Right lobe of liver (tissue), 6 donors: ENCODE measurements around the gene FOSL2. TPM values are rescaled to one million over a fixed set of nuclear protein-coding genes. Genes with fewer than 3 reads are reported as not detected.

Source experiments
- ATAC-seq, 4 donors: fragments of 200-7000 bp; cut with Tn5 transposase; one replicate each; pipeline ENCODE4 v1.9.1; 2020; ENCODE audit warnings: mild to moderate bottlenecking in 4 of 4, moderate library complexity in 4 of 4
- DNase-seq, 3 donors: peaks; one replicate each; pipeline ENCODE4 v3.0.0-alpha.2; 2020
- H3K27ac ChIP-seq, 3 donors: fragments of 200-600 bp; one replicate each; pipeline ENCODE4 v1.8.0; 2022
- H3K27me3 ChIP-seq, 2 donors: fragments of 200-600 bp; one replicate each; pipeline ENCODE4 v1.8.0; 2022
- H3K36me3 ChIP-seq, 4 donors: fragments of 200-600 bp; sonication (generic) in 1 of 4; one replicate each; pipeline versions ENCODE4 v1.5.1 to v1.8.0; 2017 to 2022; ENCODE audit warnings: control low read depth in 1 of 4
- H3K4me1 ChIP-seq, 4 donors: fragments of 200-600 bp; sonication (generic) in 1 of 4; one replicate each; pipeline versions ENCODE4 v1.5.1 to v1.8.0; 2017 to 2022; ENCODE audit warnings: control low read depth in 1 of 4
- H3K4me3 ChIP-seq, 3 donors: fragments of 200-600 bp; one replicate each; pipeline ENCODE4 v1.8.0; 2022
- H3K9me3 ChIP-seq, 4 donors: fragments of 200-600 bp; sonication (generic) in 1 of 4; one replicate each; pipeline versions ENCODE4 v1.5.1 to v1.8.0; 2017 to 2022; ENCODE audit warnings: control low read depth in 1 of 4
- POLR2A ChIP-seq: fragments of 450-650 bp; IDR thresholded peaks from one replicate; pipeline ENCODE4 v1.6.1; 2017; ENCODE audit warnings: antibody characterized with exemption, mild to moderate bottlenecking
- WGBS: methylation state at CpG from one replicate; pipeline ENCODE4 v1.1.6; 2018; ENCODE audit warnings: low coverage, low lambda C conversion rate; ENCODE audit not compliant: insufficient coverage; ENCODE audit errors: missing lambda C conversion rate; 5-methylcytosine and 5-hydroxymethylcytosine counted together
- intact Hi-C, 2 donors: fragments of 100-400 bp; cut with DNase I; formaldehyde crosslinking; loops; one replicate each; pipeline versions ENCODE4 v1.11.2 to v1.14.1; 2022
- total RNA-seq, 6 experiments: library from RNA; depleted of rRNA in 2 of 6; stranded (reverse); fragments of >200 nt in 2 of 6; fragmentation: NEBNext Ultra II Directional in 3 of 6; extraction: Animal tissue kit (Norgen Biotek cat#: 25700) in 3 of 6; gene quantifications; one replicate each; pipeline versions ENCODE4 v1.1.0 to v1.2.4, GENCODE V29; 2016 to 2023
- TF ChIP-seq, protein P1 (sequence below), 4 donors: fragments of 200-600 bp in 3 of 4; fragments of 450-650 bp in 1 of 4; IDR thresholded peaks; one replicate each; pipeline versions ENCODE4 v1.5.1 to v1.8.0; 2016 to 2022; ENCODE audit warnings: antibody characterized with exemption in 4 of 4, mild to moderate bottlenecking in 2 of 4
- donor health status: DM: no; HTN: yes; CAD: no.
- donor health status: DM: no; HTN: no; CAD: no.
- donor health status: DM: no; HTN: no; CAD: no.
- donor health status: DM: no; HTN: yes; CAD: no.
- donor health status: DM: no; HTN: yes; CAD: no.

FOSL2 gene
- total RNA-seq, 6 experiments from 2014 or later = 8.1 to 70.7 (median 14.9) TPM

DNA sequence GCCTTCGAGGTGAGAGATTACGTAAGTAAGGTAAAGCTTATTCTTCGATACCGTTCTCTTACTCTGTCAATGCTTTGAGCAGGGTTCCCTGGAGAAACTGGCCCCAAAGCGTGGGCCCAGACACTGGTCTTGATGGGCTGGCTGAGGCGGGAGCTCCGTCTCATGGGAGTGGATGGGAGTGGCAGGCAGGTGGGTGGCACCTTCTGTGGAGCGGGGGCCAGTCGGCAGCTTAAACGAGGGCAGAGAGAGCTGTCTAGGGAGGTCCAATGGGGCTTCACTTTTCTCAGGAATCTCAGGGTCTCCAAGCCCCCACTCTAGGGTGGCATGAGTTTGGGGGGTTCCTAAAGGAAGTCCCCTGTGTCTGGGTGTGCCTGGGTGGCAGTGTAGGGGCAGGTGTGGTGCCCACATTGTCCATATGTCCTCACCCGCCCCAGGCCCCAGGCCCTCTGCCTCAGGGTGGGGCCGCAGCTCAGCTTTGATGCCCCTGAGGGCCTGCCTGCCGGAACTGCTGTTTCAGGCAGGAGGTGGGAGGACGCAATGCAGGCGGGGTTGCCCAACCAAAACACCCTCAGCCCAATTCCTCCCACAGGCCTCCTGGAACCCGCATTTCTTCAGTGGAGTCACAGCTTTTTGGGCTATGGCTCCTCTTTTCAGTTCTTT, 32.5 kb upstream of the FOSL2 start:
- Histone ChIP-seq H3K36me3 (no peaks in the 10 kb centered on the region), H3K4me3 (no peak overlapping the region), H3K27ac (no peak overlapping the region), H3K27me3 (no peaks in the 10 kb centered on the region), H3K9me3 (no peaks in the 10 kb centered on the region), H3K4me1 (peaks cover 0 to 18% (median 9%) of the 10 kb centered on the region in 4 donors)
- ATAC-seq (no peak), DNase-seq (peak in 1 of 3 donors; percentile 46)
- 20% methylated on average over 1 of the region's 16 CpGs for WGBS
- intact Hi-C loops = no loop called here
- TF ChIP-seq POLR2A = no peak
- TF ChIP-seq, protein P1, sequence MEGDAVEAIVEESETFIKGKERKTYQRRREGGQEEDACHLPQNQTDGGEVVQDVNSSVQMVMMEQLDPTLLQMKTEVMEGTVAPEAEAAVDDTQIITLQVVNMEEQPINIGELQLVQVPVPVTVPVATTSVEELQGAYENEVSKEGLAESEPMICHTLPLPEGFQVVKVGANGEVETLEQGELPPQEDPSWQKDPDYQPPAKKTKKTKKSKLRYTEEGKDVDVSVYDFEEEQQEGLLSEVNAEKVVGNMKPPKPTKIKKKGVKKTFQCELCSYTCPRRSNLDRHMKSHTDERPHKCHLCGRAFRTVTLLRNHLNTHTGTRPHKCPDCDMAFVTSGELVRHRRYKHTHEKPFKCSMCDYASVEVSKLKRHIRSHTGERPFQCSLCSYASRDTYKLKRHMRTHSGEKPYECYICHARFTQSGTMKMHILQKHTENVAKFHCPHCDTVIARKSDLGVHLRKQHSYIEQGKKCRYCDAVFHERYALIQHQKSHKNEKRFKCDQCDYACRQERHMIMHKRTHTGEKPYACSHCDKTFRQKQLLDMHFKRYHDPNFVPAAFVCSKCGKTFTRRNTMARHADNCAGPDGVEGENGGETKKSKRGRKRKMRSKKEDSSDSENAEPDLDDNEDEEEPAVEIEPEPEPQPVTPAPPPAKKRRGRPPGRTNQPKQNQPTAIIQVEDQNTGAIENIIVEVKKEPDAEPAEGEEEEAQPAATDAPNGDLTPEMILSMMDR (IDR thresholded peaks at IDR 0.05) = no peak

DNA sequence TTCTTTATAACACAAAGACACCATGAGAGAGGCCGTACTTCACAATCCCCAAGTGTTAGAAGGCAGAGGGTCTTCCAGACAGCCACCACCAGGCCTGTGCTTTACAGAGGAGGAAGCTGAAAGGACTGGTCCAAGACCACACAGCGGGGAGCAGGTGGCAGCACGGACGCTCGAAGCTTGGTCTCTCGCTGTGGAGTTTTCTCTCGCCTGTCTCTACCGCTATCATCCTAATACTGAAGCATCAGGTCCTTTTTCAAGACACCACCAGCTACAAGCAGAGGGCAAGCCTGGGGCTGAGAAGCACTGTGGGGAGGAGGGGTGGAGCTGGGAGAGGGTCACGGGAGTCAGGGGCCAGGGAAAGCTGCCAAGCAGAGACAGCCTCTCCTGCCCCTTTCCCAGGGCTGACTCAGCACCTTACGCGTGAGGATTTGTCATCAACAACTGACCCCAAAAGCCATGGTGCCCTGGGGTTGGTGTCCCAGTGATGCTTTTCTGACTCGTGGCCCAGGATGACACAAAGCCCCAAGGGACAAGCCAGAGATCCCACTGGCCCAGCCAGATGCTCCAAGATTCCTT, 31.9 kb upstream of the FOSL2 start:
- Histone ChIP-seq H3K27me3 (no peaks in the 10 kb centered on the region), H3K36me3 (no peaks in the 10 kb centered on the region), H3K4me3 (no peak overlapping the region), H3K27ac (no peak overlapping the region), H3K4me1 (peaks cover 0 to 12% (median 6%) of the 10 kb centered on the region in 4 donors), H3K9me3 (no peaks in the 10 kb centered on the region)
- ATAC-seq = peak in 1 of 4 donors; percentile 3
- no peak for TF ChIP-seq POLR2A
- TF ChIP-seq, protein P1 (IDR thresholded peaks at IDR 0.05) = no peak
- 61% methylated on average over 8 of the region's 12 CpGs for WGBS
- peak in 2 of 3 donors; percentile 45 to 56 for DNase-seq
- intact Hi-C loops = no loop called here

DNA sequence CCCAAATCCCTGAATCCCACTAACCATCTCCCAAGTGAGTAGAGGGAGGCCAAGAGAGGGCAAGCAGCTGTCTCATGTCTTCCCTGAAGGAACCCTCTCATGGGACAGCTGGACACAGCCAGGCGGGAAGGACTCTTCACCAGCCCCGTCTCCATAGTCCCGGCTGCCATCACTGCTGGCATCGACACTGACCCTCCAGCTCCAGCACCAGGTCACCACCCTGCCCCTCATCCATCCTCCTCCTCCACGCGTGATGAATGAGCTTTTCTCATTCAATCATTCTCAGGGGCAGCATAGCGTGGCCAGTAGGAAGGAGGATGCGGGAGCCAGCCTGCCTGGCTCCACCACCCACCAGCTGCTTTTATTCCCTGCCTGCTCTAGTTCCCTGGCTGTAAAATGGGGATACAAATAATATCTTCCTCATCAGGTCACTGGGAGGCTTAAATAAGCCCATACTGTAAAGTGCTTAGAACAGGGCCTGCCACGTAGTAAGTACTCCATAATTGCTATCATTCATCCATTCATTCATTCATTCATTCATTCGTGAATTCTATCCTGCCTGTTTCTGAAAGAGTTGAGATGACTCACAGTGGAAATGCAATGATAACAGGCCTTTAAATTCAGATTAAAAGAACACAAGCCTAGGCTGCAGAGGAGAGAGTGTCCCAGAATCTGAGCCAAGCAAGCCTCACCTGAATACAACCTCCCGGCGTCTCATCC, 30.5 kb upstream of the FOSL2 start:
- no peak overlapping the region for H3K4me3 ChIP-seq
- H3K36me3 ChIP-seq = no peaks in the 10 kb centered on the region
- intact Hi-C loops = no loop called here
- H3K27me3 ChIP-seq = no peaks in the 10 kb centered on the region
- H3K9me3 ChIP-seq = no peaks in the 10 kb centered on the region
- no peak for ATAC-seq
- H3K27ac ChIP-seq = no peak overlapping the region
- WGBS = 66% methylated on average over 9 of the region's 12 CpGs
- TF ChIP-seq, protein P1 (IDR thresholded peaks at IDR 0.05) = no peak
- no peak for TF ChIP-seq POLR2A
- peaks cover 0 to 3% (median 0%) of the 10 kb centered on the region in 4 donors for H3K4me1 ChIP-seq
- DNase-seq = no peak

DNA sequence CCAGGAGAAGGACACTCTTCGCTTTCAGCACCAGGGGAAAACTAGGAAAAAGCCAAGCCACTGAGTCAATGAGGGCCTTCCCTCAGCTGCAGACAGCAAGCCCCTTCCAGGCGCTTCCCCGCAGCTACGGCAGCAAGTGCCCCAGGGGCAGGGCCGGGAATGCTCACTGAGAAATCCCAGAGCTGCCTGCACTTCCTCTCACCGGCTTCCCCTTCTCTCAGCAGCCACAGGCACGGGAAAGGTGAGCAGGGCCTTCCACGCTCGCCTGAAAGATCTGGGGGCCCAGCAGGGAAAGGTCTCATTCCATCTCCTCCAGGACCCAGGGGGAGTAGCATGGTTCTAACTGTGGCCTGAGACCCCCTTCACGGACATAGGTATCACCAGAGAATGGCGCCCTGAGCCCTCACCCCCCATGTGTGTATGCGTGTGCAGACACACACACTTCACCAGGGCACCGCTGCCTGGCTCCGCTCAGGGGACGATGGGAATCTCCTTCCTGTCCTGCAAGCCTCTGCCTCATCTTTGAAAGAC, 29.6 kb upstream of the FOSL2 start:
- H3K27me3 ChIP-seq = no peaks in the 10 kb centered on the region
- ATAC-seq (no peak), DNase-seq (peak in 1 of 3 donors; percentile 41)
- no peaks in the 10 kb centered on the region for H3K9me3 ChIP-seq
- TF ChIP-seq, protein P1 (IDR thresholded peaks at IDR 0.05) = no peak
- TF ChIP-seq POLR2A = no peak
- no peak overlapping the region for H3K4me3 ChIP-seq
- H3K27ac ChIP-seq = no peak overlapping the region
- WGBS = 91% methylated on average over 4 of the region's 15 CpGs
- no peaks in the 10 kb centered on the region for H3K36me3 ChIP-seq
- intact Hi-C loops = no loop called here
- H3K4me1 ChIP-seq = peaks cover 0 to 3% (median 0%) of the 10 kb centered on the region in 4 donors
